Esophagus squamous epithelium (tissue), 5 donors: Measurements from ENCODE around the gene OTOF. TPM values are rescaled to one million over a fixed set of nuclear protein-coding genes. Genes with fewer than 3 reads are reported as not detected.

Experiments used
- DNase-seq: peaks from one replicate; lab custom pipeline; 2025; lab: John Stamatoyannopoulos, UW
- H3K27ac ChIP-seq, 4 donors: fragments of 200-600 bp; sonication (generic); one replicate each; pipeline ENCODE4 v1.5.1; 2016 to 2019; ENCODE audit warnings: mild to moderate bottlenecking in 1 of 4
- H3K27me3 ChIP-seq, 4 donors: fragments of 200-600 bp; sonication (generic); 1 replicate in 3 of 4; 2 replicates in 1 of 4; pipeline versions ENCODE4 v1.5.1 to v1.6.0; 2017 to 2021; ENCODE audit warnings: antibody characterized with exemption in 1 of 4
- H3K36me3 ChIP-seq, 3 donors: fragments of 200-600 bp; sonication (generic); one replicate each; pipeline ENCODE4 v1.5.1; 2016 to 2019
- H3K4me1 ChIP-seq, 3 donors: fragments of 200-600 bp; sonication (generic); one replicate each; pipeline ENCODE4 v1.5.1; 2017 to 2019
- H3K4me3 ChIP-seq, 4 donors: fragments of 200-600 bp; sonication (generic); 1 replicate in 3 of 4; 2 replicates in 1 of 4; pipeline ENCODE4 v1.5.1; 2016 to 2019; ENCODE audit warnings: mild to moderate bottlenecking in 2 of 4, moderate library complexity in 1 of 4
- H3K9me3 ChIP-seq, 3 donors: fragments of 200-600 bp; sonication (generic); one replicate each; pipeline ENCODE4 v1.5.1; 2016 to 2019
- POLR2A ChIP-seq, 4 donors: fragments of 450-650 bp; IDR thresholded peaks; one replicate each; pipeline ENCODE4 v1.6.1; 2017; ENCODE audit warnings: antibody characterized with exemption in 4 of 4, mild to moderate bottlenecking in 4 of 4, moderate library complexity in 3 of 4
- WGBS, 2 donors: methylation state at CpG; one replicate each; pipeline ENCODE4 v1.1.5; 2018; 5-methylcytosine and 5-hydroxymethylcytosine counted together
- intact Hi-C: fragments of 100-400 bp; cut with DNase I; formaldehyde crosslinking; loops from one replicate; pipeline ENCODE4 v1.15.0; 2022
- total RNA-seq, 4 donors: library from RNA; depleted of rRNA; stranded (reverse); fragments of >200 nt; gene quantifications; one replicate each; pipeline ENCODE4 v1.1.0, GENCODE V29; 2016
- TF ChIP-seq, protein P1 (sequence below), 6 experiments: fragments of 450-650 bp in 4 of 6; fragments of 200-600 bp in 2 of 6; sonication (generic) in 2 of 6; IDR thresholded peaks; one replicate each; pipeline ENCODE4 v1.5.1; 2016 to 2019; ENCODE audit warnings: antibody characterized with exemption in 6 of 6, mild to moderate bottlenecking in 4 of 6, moderate library complexity in 4 of 6
- donor health status: DM: yes; HTN: yes; CAD: no.

OTOF gene
- total RNA-seq, 4 donors from 2014 or later = under 0.01 to 0.56 TPM; not detected in 2

DNA sequence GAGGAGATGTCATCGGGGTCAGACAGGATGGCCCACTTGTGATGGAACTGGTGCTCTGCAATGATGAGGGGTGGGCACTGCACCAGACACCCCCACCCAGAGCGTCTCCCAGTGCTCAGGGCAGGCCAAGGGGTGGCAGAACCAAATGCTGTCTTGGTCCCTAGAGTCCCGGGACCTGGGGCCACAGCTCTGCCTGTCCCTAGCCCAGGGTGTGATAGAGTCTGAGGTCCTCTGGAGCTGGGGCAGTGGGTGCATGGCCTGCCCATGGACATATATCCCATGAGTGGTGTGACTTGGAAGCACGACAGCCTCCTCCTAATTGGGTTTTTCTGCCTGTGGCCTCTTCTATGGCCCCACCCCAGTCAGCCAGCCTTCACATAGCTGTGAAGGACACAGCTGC is 6.7 kb upstream of the OTOF start:
- 70 to 73% methylated on average over 2 of the region's 4 CpGs for WGBS, 2 donors
- Histone ChIP-seq H3K9me3 (no peaks in the 10 kb centered on the region), H3K4me1 (no peaks in the 10 kb centered on the region), H3K4me3 (no peak overlapping the region), H3K27me3 (peaks cover 0 to 5% (median 0%) of the 10 kb centered on the region in 4 donors), H3K27ac (no peak overlapping the region), H3K36me3 (no peaks in the 10 kb centered on the region)
- intact Hi-C loops = no loop called here
- no peak for DNase-seq
- TF ChIP-seq POLR2A (IDR thresholded peaks at IDR 0.05) = no peak
- TF ChIP-seq, protein P1, sequence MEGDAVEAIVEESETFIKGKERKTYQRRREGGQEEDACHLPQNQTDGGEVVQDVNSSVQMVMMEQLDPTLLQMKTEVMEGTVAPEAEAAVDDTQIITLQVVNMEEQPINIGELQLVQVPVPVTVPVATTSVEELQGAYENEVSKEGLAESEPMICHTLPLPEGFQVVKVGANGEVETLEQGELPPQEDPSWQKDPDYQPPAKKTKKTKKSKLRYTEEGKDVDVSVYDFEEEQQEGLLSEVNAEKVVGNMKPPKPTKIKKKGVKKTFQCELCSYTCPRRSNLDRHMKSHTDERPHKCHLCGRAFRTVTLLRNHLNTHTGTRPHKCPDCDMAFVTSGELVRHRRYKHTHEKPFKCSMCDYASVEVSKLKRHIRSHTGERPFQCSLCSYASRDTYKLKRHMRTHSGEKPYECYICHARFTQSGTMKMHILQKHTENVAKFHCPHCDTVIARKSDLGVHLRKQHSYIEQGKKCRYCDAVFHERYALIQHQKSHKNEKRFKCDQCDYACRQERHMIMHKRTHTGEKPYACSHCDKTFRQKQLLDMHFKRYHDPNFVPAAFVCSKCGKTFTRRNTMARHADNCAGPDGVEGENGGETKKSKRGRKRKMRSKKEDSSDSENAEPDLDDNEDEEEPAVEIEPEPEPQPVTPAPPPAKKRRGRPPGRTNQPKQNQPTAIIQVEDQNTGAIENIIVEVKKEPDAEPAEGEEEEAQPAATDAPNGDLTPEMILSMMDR (IDR thresholded peaks at IDR 0.05) = no peak

DNA sequence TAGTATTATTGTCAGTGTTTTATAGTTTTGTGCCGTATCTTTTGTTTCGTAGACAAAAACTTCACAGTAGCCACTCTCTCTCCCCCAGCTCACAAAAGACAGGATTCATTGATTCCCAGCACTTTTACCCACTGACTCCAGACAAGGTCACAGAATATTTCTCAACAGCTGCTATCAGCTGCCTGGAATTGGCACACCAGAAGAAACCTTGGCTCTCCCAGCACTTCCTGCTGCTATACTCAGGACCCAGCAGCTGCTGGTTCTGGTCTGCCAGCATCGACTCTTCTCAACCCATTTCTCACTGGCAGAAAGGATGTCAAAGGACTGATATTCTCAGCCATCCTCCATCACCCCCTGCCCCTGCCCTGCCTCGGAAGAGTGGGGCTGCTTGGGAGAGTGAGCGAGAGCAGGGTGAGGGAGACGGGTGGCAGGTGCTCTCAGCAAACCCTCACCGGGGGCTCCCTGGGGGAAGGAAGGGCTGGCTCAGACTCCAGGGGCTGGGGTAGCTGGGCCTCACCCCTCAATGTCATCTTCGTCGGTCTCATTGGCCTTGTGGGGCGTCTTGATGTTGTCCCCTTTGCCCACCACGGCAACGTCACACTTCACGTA is 6.1 kb upstream of the OTOF start:
- no peaks in the 10 kb centered on the region for H3K9me3 ChIP-seq
- H3K36me3 ChIP-seq = no peaks in the 10 kb centered on the region
- TF ChIP-seq, protein P1 (IDR thresholded peaks at IDR 0.05) = no peak
- no peak for TF ChIP-seq POLR2A (IDR thresholded peaks at IDR 0.05)
- 67 to 69% methylated on average over 3 to 11 of the region's 13 CpGs for WGBS, 2 donors
- H3K27ac ChIP-seq = no peak overlapping the region
- no peak overlapping the region for H3K4me3 ChIP-seq
- intact Hi-C loops = no loop called here
- H3K4me1 ChIP-seq = no peaks in the 10 kb centered on the region
- peaks cover 0 to 5% (median 0%) of the 10 kb centered on the region in 4 donors for H3K27me3 ChIP-seq
- DNase-seq = no peak

DNA sequence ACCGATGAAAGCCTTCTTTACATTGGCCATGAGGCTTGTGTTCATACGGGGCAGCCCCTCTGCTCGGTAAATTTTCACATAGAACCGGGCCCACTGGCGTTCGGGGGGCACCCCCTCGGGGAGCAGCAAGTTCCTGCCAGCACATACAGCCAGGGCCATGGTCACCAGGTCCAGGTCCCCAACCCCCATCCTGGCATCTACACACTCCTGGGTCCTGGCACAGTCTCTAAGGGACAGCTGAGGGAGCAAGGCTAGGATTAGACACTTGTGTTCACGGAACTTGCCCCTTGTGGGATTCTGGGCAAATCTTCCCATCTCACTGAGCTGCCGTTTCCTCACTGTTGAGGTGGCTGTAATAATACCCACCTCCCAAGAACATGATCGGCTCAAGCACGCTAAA is 5.6 kb upstream of the OTOF start:
- TF ChIP-seq POLR2A (IDR thresholded peaks at IDR 0.05) = no peak
- Histone ChIP-seq H3K27me3 (peaks cover 0 to 5% (median 0%) of the 10 kb centered on the region in 4 donors), H3K27ac (no peak overlapping the region), H3K9me3 (no peaks in the 10 kb centered on the region), H3K4me1 (no peaks in the 10 kb centered on the region), H3K4me3 (no peak overlapping the region), H3K36me3 (no peaks in the 10 kb centered on the region)
- intact Hi-C loops = no loop called here
- WGBS, 2 donors = 79 to 92% methylated on average over 8 of the region's 11 CpGs
- no peak for DNase-seq

DNA sequence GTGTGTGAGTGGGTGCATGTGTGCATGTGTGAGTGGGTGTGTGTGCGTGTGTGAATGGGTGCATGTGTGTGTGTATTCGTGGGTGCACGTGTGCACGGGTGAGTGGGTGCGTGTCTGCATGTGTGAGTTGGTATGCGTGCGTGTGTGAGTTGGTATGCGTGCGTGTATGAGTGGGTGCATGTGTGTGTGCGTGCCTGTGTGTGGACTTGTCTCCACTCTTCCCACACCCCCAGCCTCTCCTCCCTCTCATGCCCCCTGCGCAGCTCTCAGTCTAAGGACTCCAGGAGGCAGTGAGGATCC is 5.1 kb upstream of the OTOF start:
- DNase-seq = no peak
- Histone ChIP-seq H3K36me3 (no peaks in the 10 kb centered on the region), H3K9me3 (no peaks in the 10 kb centered on the region), H3K27ac (no peak overlapping the region), H3K27me3 (peaks cover 0 to 5% (median 0%) of the 10 kb centered on the region in 4 donors), H3K4me1 (peaks cover 0 to 5% (median 0%) of the 10 kb centered on the region in 3 donors), H3K4me3 (no peak overlapping the region)
- TF ChIP-seq, protein P1 (IDR thresholded peaks at IDR 0.05) = no peak
- TF ChIP-seq POLR2A (IDR thresholded peaks at IDR 0.05) = no peak
- 92 to 97% methylated on average over 11 of the region's 11 CpGs for whole genome bisulfite sequencing, 2 donors
- intact Hi-C loops = no loop called here

DNA sequence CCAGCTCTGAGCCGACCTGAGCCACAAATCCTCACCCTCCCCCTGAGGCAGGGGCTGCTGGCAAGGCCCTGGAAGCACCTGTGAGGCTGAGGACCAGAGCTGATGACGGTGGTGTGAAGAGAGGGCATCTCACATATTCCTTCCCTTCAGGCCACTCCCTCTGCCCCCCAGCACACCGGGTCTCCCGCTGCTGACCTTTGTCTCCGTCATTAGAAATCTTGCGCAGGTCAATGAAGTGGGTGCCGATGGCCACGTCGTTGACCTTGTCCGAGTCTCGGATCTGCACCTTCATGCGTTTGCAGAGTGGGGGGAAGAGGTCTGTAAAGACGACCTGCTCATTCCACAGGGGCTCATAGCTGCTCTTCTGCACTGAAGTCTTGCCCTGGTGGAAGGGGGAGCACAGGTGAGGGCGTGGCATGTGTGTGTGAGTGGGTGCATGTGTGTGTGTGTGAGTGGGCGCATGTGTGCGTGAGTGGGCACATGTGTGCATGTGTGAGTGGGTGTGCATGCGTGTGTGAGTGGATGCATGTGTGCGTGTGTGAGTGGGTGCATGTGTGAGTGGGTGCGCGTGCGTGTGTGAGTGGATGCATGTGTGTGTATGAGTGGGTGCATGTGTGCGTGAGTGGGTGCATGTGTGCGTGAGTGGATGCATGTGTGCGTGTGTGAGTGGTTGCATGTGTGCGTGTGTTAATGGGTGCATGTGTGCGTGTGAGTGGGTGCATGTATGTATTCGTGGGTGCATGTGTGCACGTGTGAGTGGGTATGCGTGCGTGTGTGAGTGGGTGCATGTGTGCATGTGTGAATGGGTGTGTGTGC is 4.5 kb upstream of the OTOF start:
- Histone ChIP-seq H3K27ac (no peak overlapping the region), H3K36me3 (no peaks in the 10 kb centered on the region), H3K27me3 (peaks cover 0 to 5% (median 0%) of the 10 kb centered on the region in 4 donors), H3K9me3 (no peaks in the 10 kb centered on the region), H3K4me3 (no peak overlapping the region), H3K4me1 (peaks cover 0 to 10% (median 0%) of the 10 kb centered on the region in 3 donors)
- 82 to 87% methylated on average over 29 to 30 of the region's 30 CpGs for WGBS, 2 donors
- intact Hi-C loops = no loop called here
- no peak for TF ChIP-seq POLR2A (IDR thresholded peaks at IDR 0.05)
- TF ChIP-seq, protein P1 (IDR thresholded peaks at IDR 0.05) = no peak
- DNase-seq = no peak
